Stimulated activated CD4-positive, alpha-beta T cell treated with anti-CD3 and anti-CD28 coated beads, Interleukin-15, amount 100 ng/mL, for 24 hours (primary cell): ENCODE data around the gene SLC9A3.

Source experiments
- DNase-seq: peaks from one replicate; pipeline ENCODE4 v3.0.0-alpha.2; 2020

SLC9A3 gene

GRCh38 chr5:438481-438981 is 85.7 kb downstream of the SLC9A3 start:
- no peak for DNase-seq

GRCh38 chr5:437281-437771 is 86.9 kb downstream of the SLC9A3 start:
- no peak for DNase-seq

GRCh38 chr5:436641-436975 is 87.6 kb downstream of the SLC9A3 start:
- no peak for DNase-seq

DNA sequence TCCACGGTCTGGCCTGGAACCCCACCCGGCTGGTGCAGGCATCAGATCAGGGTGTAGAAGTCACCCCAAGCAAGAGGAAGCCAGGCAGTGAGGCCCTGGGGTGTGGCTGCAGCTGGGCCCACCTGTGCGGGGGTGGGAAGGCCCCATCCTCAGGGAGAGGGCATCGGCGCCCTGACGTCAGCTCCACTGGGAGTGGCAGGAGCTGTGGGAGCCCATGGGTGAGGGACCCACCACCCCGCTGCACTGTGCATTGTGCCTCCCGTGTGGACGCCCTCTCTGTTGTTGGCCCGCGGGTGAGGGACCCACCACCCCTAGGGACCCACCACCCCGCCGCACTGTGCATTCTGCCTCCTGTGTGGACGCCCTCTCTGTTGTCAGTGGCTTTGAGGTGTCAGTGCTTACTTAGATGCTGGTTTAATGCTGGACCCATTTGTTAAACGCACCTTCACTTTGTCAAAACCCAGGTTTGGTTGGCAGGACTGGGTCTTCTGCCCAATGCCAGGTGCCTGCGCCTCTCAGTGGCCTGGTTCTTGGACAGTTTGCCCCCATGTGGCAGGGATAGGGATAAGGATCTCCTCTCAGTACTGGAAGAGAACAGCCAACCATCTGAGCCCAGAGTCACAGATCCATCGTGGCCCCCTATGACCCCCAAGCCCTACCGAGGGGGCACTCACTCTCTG is 88.1 kb downstream of the SLC9A3 start:
- peak; percentile 32 for DNase-seq

- DNase-seq: no peak
Observed at GRCh38 chr5:435156-435790, 89.0 kb downstream of the SLC9A3 start.

GRCh38 chr5:434443-435146 is 89.7 kb downstream of the SLC9A3 start:
- no peak for DNase-seq

GRCh38 chr5:433836-434235 is 90.4 kb downstream of the SLC9A3 start:
- DNase-seq: no peak

DNA sequence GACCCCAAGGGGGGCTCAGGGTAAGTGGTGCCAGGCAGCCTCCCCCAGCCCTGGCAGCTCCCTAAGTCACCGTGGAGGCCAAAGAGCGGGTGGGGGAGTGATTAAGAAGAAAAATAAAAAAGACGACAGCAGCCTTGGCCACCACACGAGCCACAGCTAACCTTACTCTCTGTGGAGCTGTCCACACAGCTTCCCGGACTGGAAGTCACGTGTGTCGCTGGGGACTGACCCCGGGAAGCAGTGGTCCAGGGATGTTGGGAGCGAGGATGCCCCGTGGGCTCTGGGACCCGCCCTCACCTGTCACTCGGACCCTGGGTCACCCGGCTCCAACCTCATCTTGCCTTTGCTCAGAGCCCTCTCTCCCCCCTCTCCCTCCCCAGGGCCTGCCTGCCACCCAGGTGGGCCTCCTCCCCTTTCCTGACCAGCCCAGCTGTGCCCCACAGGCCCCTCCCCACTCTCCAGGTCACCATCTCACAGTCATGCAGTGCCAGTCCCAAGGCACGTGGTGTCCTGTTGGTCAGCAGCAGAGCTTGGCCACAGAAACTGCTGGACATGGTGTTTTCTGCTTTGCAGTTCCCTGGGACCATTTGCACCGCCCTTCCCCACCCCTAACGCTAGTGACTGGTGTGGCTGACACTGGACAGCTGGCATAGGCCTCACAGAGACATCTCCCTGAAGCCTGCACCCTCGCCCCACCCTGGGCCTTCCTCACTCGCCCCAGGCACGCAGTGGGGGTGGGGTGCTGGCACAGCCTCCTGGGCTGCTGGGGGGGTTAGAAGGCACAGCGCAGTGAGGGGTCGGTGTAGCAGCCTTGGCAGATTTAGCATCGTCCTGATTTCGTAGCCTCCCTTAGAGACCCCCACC is 91.1 kb downstream of the SLC9A3 start:
- no peak for DNase-seq

- no peak for DNase-seq
Observed at GRCh38 chr5:432201-432927, 91.9 kb downstream of the SLC9A3 start.

- DNase-seq: no peak
Observed at GRCh38 chr5:431711-432050, 92.6 kb downstream of the SLC9A3 start.

- peak; percentile 72 for DNase-seq
Observed at GRCh38 chr5:431001-431710, 93.1 kb downstream of the SLC9A3 start.

DNA sequence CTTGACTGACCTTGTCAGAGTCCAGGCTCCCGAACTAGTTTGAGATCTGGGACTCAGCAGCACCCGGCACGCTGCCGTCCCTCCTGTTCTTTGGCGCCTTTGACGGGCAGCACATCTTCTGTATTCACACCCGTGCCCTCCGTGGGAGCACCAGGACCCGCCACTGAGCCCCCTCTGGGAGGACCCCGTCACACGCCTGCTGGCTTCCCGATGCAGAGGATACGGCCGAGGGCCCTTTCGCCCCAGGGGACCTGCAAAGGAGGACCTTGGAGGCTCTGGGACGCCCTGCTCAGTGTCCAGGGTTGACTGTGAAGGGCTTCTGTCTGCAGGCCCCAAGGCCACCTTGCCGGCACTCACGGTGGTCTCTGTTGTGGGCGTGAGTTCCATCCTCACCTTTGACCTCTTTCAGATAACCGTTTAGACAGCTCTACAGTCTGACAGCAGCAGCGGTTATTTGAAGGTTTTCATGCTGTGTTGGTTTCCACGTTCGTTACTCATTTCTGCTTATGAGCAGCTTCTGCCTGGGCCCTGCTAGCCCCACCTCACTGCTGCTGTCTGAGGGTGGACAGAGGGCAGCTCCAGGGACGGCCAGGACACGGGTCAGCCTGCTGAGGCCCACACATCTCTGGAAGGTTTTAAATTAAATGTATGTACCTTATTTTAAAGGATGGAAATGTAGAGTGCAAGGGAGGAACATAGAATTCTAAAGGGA is 93.9 kb downstream of the SLC9A3 start:
- no peak for DNase-seq

DNA sequence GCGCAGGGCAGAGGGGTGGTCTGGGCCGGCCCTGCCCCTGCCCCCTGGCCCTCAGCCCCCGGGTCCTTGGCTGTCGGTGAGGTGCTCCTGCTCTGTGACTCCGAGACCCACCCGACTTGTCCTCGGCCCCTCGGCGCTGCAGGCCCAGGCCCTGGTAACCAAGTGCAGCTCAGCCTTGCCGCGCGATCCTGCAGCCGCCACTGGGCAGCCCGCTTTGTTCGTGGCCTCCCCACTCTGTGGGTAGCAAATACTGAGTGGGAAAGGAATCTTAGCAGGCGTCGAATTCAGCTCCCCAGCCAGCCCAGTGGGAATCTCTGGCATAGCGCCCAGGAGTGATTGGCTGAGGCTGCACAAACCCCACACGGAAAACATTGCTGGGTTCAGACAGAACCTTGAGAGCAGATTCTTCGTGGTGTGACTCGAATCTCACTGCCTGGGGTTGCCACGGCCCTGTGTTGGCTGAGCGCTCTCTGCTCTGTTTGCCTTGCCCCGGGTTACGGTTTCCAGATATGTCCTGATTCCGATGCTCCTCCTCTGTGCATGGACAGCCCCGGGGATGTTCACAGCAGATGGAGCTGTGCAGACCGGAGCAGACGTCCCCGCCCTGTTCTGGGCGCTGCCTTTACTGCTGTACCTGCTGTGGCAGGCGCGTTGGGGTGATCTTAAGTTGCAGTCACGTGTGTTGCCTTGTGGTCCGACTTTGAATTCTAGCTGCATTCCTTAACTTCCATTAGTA is 94.6 kb downstream of the SLC9A3 start:
- no peak for DNase-seq

- no peak for DNase-seq
Observed at GRCh38 chr5:428754-429452, 95.3 kb downstream of the SLC9A3 start.

GRCh38 chr5:428219-428618 is 96.0 kb downstream of the SLC9A3 start:
- DNase-seq: no peak

- DNase-seq: no peak
Observed at GRCh38 chr5:427415-428087, 96.7 kb downstream of the SLC9A3 start.

GRCh38 chr5:426392-426976 is 97.8 kb downstream of the SLC9A3 start:
- no peak for DNase-seq

DNA sequence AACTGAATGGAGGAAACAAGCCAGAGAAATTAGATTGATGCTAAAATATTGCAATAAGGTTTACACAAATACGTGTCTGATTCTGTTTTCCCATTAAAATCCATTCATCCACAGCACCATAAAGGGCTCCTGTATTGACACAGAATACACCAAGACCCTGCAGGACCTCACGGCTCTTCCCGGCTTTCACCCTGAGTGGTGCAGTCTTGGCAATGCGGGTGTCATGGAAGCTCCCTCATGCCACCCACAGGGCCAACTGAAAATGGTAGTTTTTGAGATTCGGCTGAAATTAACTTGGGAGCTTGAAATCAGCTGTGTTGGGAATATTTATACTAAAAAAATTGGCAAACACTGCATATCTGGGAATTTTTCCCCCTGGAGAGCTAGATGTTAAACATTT is 98.5 kb downstream of the SLC9A3 start:
- DNase-seq: no peak
